IMR-90 (cell line): ENCODE measurements around the gene FAM90A1. TPM values are rescaled to one million over a fixed set of nuclear protein-coding genes. Genes with fewer than 3 reads are reported as not detected.
"Not testable (repeated sequence)": the region's sequence is repeated elsewhere in the genome, so short reads cannot be mapped to it uniquely, and the experiment has no call there.

Experiments used
- ATAC-seq: fragments of 200-7000 bp; cut with Tn5 transposase; 2 replicates; pipeline ENCODE4 v1.9.1; 2020; ENCODE audit warnings: low read depth, mild to moderate bottlenecking, moderate library complexity
- BruUV-seq: library from RNA; stranded (reverse); fragments of 400-500 nt; replicated peaks from 2 replicates; lab custom pipeline; 2021; lab: Mats Ljungman, UMichigan
- CTCF ChIA-PET: fragments of 300-600 bp; formaldehyde crosslinking; extraction: SDS; loops from one replicate; lab custom pipeline; 2021; ENCODE audit warnings: antibody characterized with exemption; lab: Yijun Ruan, JAX
- POLR2A ChIA-PET: fragments of 300-600 bp; sonication (Branson Sonifier 250); formaldehyde crosslinking; loops from one replicate; lab custom pipeline; 2022; ENCODE audit warnings: antibody characterized with exemption; ENCODE audit not compliant: unreplicated experiment; lab: Charles Lee
- DNase-seq: peaks from one replicate; pipeline ENCODE4 v3.0.0; 2013
- H2AFZ ChIP-seq: replicated peaks from 2 replicates; pipeline ENCODE3; 2013; ENCODE audit warnings: low read length, mild to moderate bottlenecking; ENCODE audit not compliant: poor library complexity
- H2AK5ac ChIP-seq: 2 replicates; pipeline ENCODE4 v1.6.1; 2013; ENCODE audit warnings: low read depth, low read length, inconsistent platforms
- H2AK9ac ChIP-seq: replicated peaks from 2 replicates; pipeline ENCODE3; 2013; ENCODE audit warnings: mild to moderate bottlenecking, low read depth, low read length, moderate library complexity; ENCODE audit not compliant: poor library complexity
- H2BK120ac ChIP-seq: 2 replicates; pipeline ENCODE4 v1.6.1; 2013; ENCODE audit warnings: low read depth, low read length, inconsistent platforms
- H2BK15ac ChIP-seq: 3 replicates; pipeline ENCODE4 v1.6.1; 2013; ENCODE audit warnings: low read depth, low read length, inconsistent platforms
- H2BK20ac ChIP-seq: 2 replicates; pipeline ENCODE4 v1.6.1; 2013; ENCODE audit warnings: low read depth, mild to moderate bottlenecking, inconsistent platforms, low read length, moderate library complexity
- H2BK5ac ChIP-seq: 2 replicates; pipeline ENCODE4 v1.6.1; 2013; ENCODE audit warnings: mild to moderate bottlenecking, low read depth, low read length, inconsistent platforms; ENCODE audit not compliant: poor library complexity, severe bottlenecking
- H3K14ac ChIP-seq: replicated peaks from 2 replicates; pipeline ENCODE4 v1.6.1; 2013; ENCODE audit warnings: low read depth, low read length, inconsistent platforms
- H3K18ac ChIP-seq: 2 replicates; pipeline ENCODE4 v1.6.1; 2013; ENCODE audit warnings: low read depth, low read length, control low read depth
- H3K23ac ChIP-seq: 2 replicates; pipeline ENCODE4 v1.6.1; 2013; ENCODE audit warnings: low read depth, low read length, inconsistent platforms
- H3K27ac ChIP-seq: 2 replicates; pipeline ENCODE4 v1.5.1; 2013; ENCODE audit warnings: mild to moderate bottlenecking, control low read depth, low read length; ENCODE audit not compliant: insufficient read depth
- H3K27me3 ChIP-seq: 2 replicates; pipeline ENCODE4 v1.6.1; 2013; ENCODE audit warnings: low read length; ENCODE audit not compliant: control insufficient read depth, insufficient read depth
- H3K36me3 ChIP-seq: 2 replicates; pipeline ENCODE4 v1.6.1; 2013; ENCODE audit warnings: low read length, mixed read lengths; ENCODE audit not compliant: control insufficient read depth, insufficient read depth
- H3K4ac ChIP-seq: 2 replicates; pipeline ENCODE4 v1.6.1; 2013; ENCODE audit warnings: low read depth, low read length, inconsistent platforms
- H3K4me1 ChIP-seq: 2 replicates; pipeline ENCODE4 v1.6.1; 2013; ENCODE audit warnings: low read length, mixed read lengths; ENCODE audit not compliant: control insufficient read depth, insufficient read depth
- H3K4me2 ChIP-seq: 2 replicates; pipeline ENCODE4 v1.6.1; 2013; ENCODE audit warnings: low read depth, mild to moderate bottlenecking, control low read depth, low read length, moderate library complexity
- H3K4me3 ChIP-seq: 2 replicates; pipeline ENCODE4 v1.5.1; 2013; ENCODE audit warnings: low read depth, mild to moderate bottlenecking, control low read depth, low read length, moderate library complexity; ENCODE audit not compliant: insufficient read depth
- H3K56ac ChIP-seq: 2 replicates; pipeline ENCODE4 v1.6.1; 2013; ENCODE audit warnings: low read length, inconsistent platforms; ENCODE audit not compliant: insufficient read depth; ENCODE audit errors: extremely low read depth
- H3K79me1 ChIP-seq, 2 experiments: 2 replicates each; pipeline ENCODE4 v1.6.1; 2013; ENCODE audit warnings: low read length in 2 of 2, inconsistent platforms in 1 of 2, low read depth in 1 of 2
- H3K9ac ChIP-seq: 2 replicates; pipeline ENCODE4 v1.6.1; 2013; ENCODE audit warnings: low read depth, low read length, control low read depth
- H3K9me1 ChIP-seq: 2 replicates; pipeline ENCODE4 v1.6.1; 2013; ENCODE audit warnings: low read length, inconsistent platforms; ENCODE audit not compliant: insufficient read depth
- H3K9me3 ChIP-seq: 2 replicates; pipeline ENCODE4 v1.6.1; 2013; ENCODE audit warnings: low read length; ENCODE audit not compliant: control insufficient read depth, insufficient read depth
- H4K20me1 ChIP-seq: 2 replicates; pipeline ENCODE4 v1.6.1; 2013; ENCODE audit warnings: low read length, inconsistent platforms; ENCODE audit not compliant: insufficient read depth
- H4K5ac ChIP-seq: 2 replicates; pipeline ENCODE4 v1.6.1; 2013; ENCODE audit warnings: mild to moderate bottlenecking, low read depth, low read length, control low read depth
- H4K8ac ChIP-seq, 2 experiments: 2 replicates each; pipeline ENCODE4 v1.6.1; 2013; ENCODE audit warnings: low read depth in 2 of 2, low read length in 2 of 2, control low read depth in 1 of 2, inconsistent platforms in 1 of 2
- H4K91ac ChIP-seq: 2 replicates; pipeline ENCODE4 v1.6.1; 2013; ENCODE audit warnings: low read depth, low read length, inconsistent platforms; ENCODE audit not compliant: insufficient read depth
- WGBS, 2 experiments: methylation state at CpG; one replicate each; pipeline versions ENCODE4 v1.1.5 to v1.1.7; 2013; ENCODE audit warnings: missing lambda C conversion rate in 2 of 2; ENCODE audit not compliant: insufficient read length in 1 of 2; ENCODE audit errors: extremely low coverage in 2 of 2; 5-methylcytosine and 5-hydroxymethylcytosine counted together
- dilution Hi-C: fragments of 300-500 bp; cut with HindIII; formaldehyde crosslinking; loops from one replicate; pipeline ENCODE4 v1.14.3; 2018; ENCODE audit warnings: low sequenced_read_pairs; ENCODE audit not compliant: unreplicated experiment
- in situ Hi-C: fragments of 300-500 bp; cut with MboI; formaldehyde crosslinking; loops from 3 replicates; pipeline ENCODE4 v1.14.3; 2019; ENCODE audit warnings: low sequenced_read_pairs, inconsistent platforms, mixed read lengths
- intact Hi-C: fragments of 100-400 bp; cut with micrococcal nuclease; formaldehyde crosslinking; loops from 2 replicates; pipeline ENCODE4 v1.10.0; 2022
- polyA plus RNA-seq, 3 experiments: library from polyadenylated mRNA; depleted of rRNA; stranded (reverse); fragments of >200 nt; gene quantifications; 2 replicates each; pipeline ENCODE4 v1.2.3, GENCODE V29; 2012; ENCODE audit warnings: low replicate concordance in 1 of 3
- total RNA-seq: library from RNA; depleted of rRNA; stranded (reverse); fragments of >200 nt; gene quantifications from 2 replicates; pipeline ENCODE4 v1.2.3, GENCODE V29; 2012

FAM90A1 gene
- total and polyA plus RNA-seq, 2 of the 4 experiments (the other 2 are of a cell fraction), result 0.09 TPM; not detected in 1

GRCh38 chr12:8223646-8224045 lies 3.8 kb downstream of the FAM90A1 start:
- H4K91ac ChIP-seq, H2AK9ac ChIP-seq, CTCF ChIA-PET, H2AFZ ChIP-seq, H3K9ac ChIP-seq, ATAC-seq, dilution Hi-C loops, H4K5ac ChIP-seq, H4K8ac ChIP-seq, BruUV-seq, H3K4me2 ChIP-seq, H3K27ac ChIP-seq, H3K18ac ChIP-seq, H3K79me1 ChIP-seq, H2AK5ac ChIP-seq, H3K4me1 ChIP-seq, H3K4ac ChIP-seq, H3K4me3 ChIP-seq, H3K9me3 ChIP-seq, POLR2A ChIA-PET, H2BK15ac ChIP-seq, in situ Hi-C loops, H3K56ac ChIP-seq, H3K14ac ChIP-seq, H3K36me3 ChIP-seq, H2BK120ac ChIP-seq, DNase-seq, H3K23ac ChIP-seq, H2BK5ac ChIP-seq, intact Hi-C loops, H4K20me1 ChIP-seq, H3K9me1 ChIP-seq, H2BK20ac ChIP-seq, H3K27me3 ChIP-seq: not testable (repeated sequence)
- whole genome bisulfite sequencing, 2 experiments, result no CpG with 5 or more reads among the region's 13 CpGs

GRCh38 chr12:8222303-8222702 lies 5.1 kb downstream of the FAM90A1 start:
- H3K4me1 ChIP-seq, H3K27ac ChIP-seq, BruUV-seq, H2AFZ ChIP-seq, H2BK120ac ChIP-seq, in situ Hi-C loops, ATAC-seq, H3K9me1 ChIP-seq, H3K14ac ChIP-seq, DNase-seq, H3K4ac ChIP-seq, H4K91ac ChIP-seq, H3K56ac ChIP-seq, H4K20me1 ChIP-seq, H2AK5ac ChIP-seq, H2BK15ac ChIP-seq, POLR2A ChIA-PET, H3K9ac ChIP-seq, H2AK9ac ChIP-seq, H3K4me2 ChIP-seq, H3K18ac ChIP-seq, H3K79me1 ChIP-seq, CTCF ChIA-PET, H3K4me3 ChIP-seq, intact Hi-C loops, H2BK20ac ChIP-seq, H3K23ac ChIP-seq, H2BK5ac ChIP-seq, H4K5ac ChIP-seq, H3K36me3 ChIP-seq, H3K9me3 ChIP-seq, H3K27me3 ChIP-seq, dilution Hi-C loops, H4K8ac ChIP-seq: not testable (repeated sequence)
- 71% methylated on average over 9 of the region's 16 CpGs; no CpG with 5 or more reads in 1 of the 2 experiments for WGBS, 2 experiments
